RWPE1 (cell line): Measurements from ENCODE around the gene ATP8B2.

Experiments
- CTCF ChIA-PET: fragments of 350-600 bp; sonication (Branson Sonifier 250); formaldehyde crosslinking; extraction: SDS; loops from one replicate; lab custom pipeline; 2021; lab: Yijun Ruan, JAX
- POLR2A ChIA-PET: fragments of 400-600 bp; formaldehyde crosslinking; extraction: SDS; loops from one replicate; lab custom pipeline; 2020; ENCODE audit warnings: antibody characterized with exemption; ENCODE audit not compliant: low non-redundant PET; lab: Yijun Ruan, JAX
- DNase-seq: peaks from one replicate; pipeline ENCODE4 v3.0.0; 2012; ENCODE audit warnings: low spot score
- H3K27ac ChIP-seq: fragments of 450-650 bp; 2 replicates; pipeline ENCODE4 v1.5.1; 2017
- CTCF ChIP-seq: fragments of 450-650 bp; conservative IDR thresholded peaks from 2 replicates; pipeline ENCODE4 v1.5.1; 2017; ENCODE audit warnings: low read depth, mild to moderate bottlenecking

ATP8B2 gene

DNA sequence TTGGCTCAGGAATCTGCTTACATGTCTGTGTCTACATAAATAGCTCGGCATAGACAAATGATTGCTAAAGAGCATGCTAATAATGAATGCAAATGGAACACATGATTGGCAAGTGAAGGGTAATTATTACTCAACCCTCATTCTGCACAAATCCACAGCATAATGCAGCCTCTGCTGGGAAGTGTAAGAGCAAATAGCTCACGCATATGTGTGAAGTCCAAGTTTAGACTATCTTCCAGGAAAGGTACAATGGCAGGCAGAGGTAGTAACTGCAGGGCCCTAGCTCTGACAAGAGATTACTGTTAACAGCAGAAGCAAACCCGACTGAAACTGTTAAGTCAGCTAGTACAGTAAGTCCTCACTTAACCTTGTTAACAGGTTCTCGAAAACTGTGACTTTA, 72.8 kb downstream of the ATP8B2 start:
- ChIA-PET POLR2A (no interaction called here), CTCF (interaction anchor here (0.6 kb wide), 1 partner anchor 144 kb away, joined by 3 read pairs; no protein-coding TSS in a partner anchor)
- H3K27ac ChIP-seq, result no peak overlapping the region
- no peak for DNase-seq
- TF ChIP-seq CTCF, result no peak

DNA sequence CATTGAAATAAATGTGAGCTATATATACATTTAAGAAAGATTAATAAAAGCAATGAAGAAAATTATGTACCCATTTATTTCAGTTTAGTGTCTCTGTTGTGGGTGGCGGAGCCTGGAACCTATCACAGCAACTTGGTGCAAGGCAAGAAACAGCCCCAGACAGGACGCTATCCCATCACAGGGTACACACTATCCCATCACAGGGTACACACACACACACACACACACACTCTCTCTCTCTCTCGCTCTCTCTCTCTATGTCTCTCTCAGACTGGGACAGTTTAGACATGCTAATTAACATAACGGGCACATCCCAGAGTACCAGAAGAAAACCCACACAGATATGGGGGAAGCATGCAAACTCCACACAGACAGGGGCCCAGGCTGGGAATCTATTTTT, 73.4 kb downstream of the ATP8B2 start:
- H3K27ac ChIP-seq, result no peak overlapping the region
- DNase-seq, result no peak
- TF ChIP-seq CTCF, result no peak
- CTCF ChIA-PET, result interaction anchor here (0.6 kb wide), 1 partner anchor 143 kb away, joined by 3 read pairs; no protein-coding TSS in a partner anchor
- POLR2A ChIA-PET, result no interaction called here

DNA sequence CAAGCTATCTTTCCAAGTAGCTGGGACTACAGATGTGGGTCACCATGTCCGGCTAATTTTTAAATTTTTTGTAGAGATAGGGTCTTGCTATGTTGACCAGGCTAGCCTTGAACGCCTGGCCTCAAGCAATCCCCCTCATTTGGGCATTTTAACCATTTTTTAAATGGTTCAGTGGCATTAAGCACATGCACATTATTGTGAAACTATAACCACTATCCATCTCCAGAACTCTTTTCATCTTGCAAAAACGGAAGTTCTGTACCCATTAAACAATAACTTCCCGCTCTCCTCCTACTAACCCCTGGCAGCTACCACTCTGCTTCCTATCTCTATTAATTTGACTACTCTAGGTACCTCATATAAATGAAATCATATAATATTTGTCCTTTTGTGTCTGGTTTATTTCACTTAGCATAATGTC, 75.1 kb downstream of the ATP8B2 start:
- no peak for DNase-seq
- no peak overlapping the region for H3K27ac ChIP-seq
- CTCF ChIA-PET, result interaction anchor here (1.0 kb wide), 1 partner anchor 9 kb away, joined by 6 read pairs; no protein-coding TSS in a partner anchor
- TF ChIP-seq CTCF, result no peak
- POLR2A ChIA-PET, result no interaction called here
